Amniotic stem cell (primary cell): ENCODE data around the gene MMP15.

Experiments used
- DNase-seq: peaks from one replicate; lab custom pipeline; 2025; lab: John Stamatoyannopoulos, UW

Gene MMP15

GRCh38 chr16:58035356-58036170 is 10.0 kb downstream of the MMP15 start:
- no peak for DNase-seq

- DNase-seq = no peak
These were observed 11.4 kb downstream of the MMP15 start for GRCh38 chr16:58036943-58037342.

- DNase-seq = no peak
These were observed 12.0 kb downstream of the MMP15 start for GRCh38 chr16:58037365-58038057.

GRCh38 chr16:58038219-58038641 is 12.7 kb downstream of the MMP15 start:
- DNase-seq = no peak

- no peak for DNase-seq
These were observed 14.4 kb downstream of the MMP15 start for GRCh38 chr16:58039829-58040495.

GRCh38 chr16:58040496-58040846 is 14.9 kb downstream of the MMP15 start:
- no peak for DNase-seq

GRCh38 chr16:58040945-58041627 is 15.5 kb downstream of the MMP15 start:
- no peak for DNase-seq

GRCh38 chr16:58041628-58041955 is 16.0 kb downstream of the MMP15 start:
- no peak for DNase-seq

GRCh38 chr16:58042001-58042885 is 16.7 kb downstream of the MMP15 start:
- DNase-seq = no peak

GRCh38 chr16:58042886-58043515 is 17.4 kb downstream of the MMP15 start:
- DNase-seq = no peak

GRCh38 chr16:58043571-58044155 is 18.1 kb downstream of the MMP15 start:
- no peak for DNase-seq

GRCh38 chr16:58044266-58045019 is 18.9 kb downstream of the MMP15 start:
- no peak for DNase-seq

- DNase-seq = no peak
These were observed 19.5 kb downstream of the MMP15 start for GRCh38 chr16:58045096-58045495.

- no peak for DNase-seq
These were observed 20.7 kb downstream of the MMP15 start for GRCh38 chr16:58046054-58046881.

GRCh38 chr16:58046936-58047335 is 21.4 kb downstream of the MMP15 start:
- no peak for DNase-seq

- DNase-seq = no peak
These were observed 22.2 kb downstream of the MMP15 start for GRCh38 chr16:58047557-58048348.

GRCh38 chr16:58048494-58049231 is 23.1 kb downstream of the MMP15 start:
- no peak for DNase-seq
